ENCODE measurements around the gene ARHGEF4. TPM values are rescaled to one million over a fixed set of nuclear protein-coding genes. Genes with fewer than 3 reads are reported as not detected.
A peak's percentile ranks its signal among the peaks of the same experiment; 100 is the strongest.

Gene ARHGEF4
- total RNA-seq, 1 donor from 2014 or later: 12.1 TPM

GRCh38 chr2:130846686-130847375 lies 10.1 kb downstream of the ARHGEF4 start:
- DNase-seq (ENCODE audit: low spot score) (no peak), ATAC-seq (no peak)
- intact Hi-C loops (cut with DNase I): no loop called here

DNA sequence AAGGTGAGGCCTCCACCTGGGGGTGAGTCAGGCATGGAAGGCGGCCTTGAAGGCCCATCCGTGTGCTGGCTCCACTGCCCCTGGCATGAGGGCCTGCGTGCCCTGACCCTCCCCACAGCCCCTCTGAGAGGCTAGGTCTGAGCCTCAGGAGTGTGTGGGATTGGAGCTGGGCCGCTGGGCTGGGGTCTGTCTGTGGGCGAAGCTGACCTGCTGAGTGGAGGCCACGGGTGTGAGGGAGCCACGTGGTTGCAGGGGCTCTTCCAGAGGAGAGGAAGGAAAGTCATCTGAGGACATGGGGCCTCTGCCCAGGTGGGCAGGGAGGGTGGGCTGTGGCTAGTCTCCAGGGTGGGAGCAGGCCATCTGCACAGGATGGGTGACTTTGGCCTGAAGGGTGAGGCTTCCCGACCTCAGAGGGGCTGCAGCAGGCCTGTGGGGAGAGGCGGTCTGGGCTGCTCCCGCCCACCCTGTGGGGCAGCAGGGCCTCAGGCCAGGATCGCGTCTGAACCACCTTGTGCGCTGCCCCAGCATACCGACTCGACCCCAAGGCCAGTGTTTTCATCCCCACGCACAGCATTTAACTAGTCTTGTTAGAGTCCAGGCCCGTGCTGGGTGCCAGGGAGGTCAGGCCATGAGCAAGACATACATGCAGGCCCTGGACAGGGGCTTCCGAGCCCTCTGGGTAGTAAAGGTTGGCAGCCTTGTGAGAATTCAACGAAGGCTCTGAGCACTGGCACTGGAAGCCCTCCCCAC lies 11.2 kb downstream of the ARHGEF4 start:
- ATAC-seq (no peak), DNase-seq (ENCODE audit: low spot score) (no peak)
- intact Hi-C loops (cut with DNase I): no loop called here

GRCh38 chr2:130848526-130849210 lies 12.0 kb downstream of the ARHGEF4 start:
- ATAC-seq (no peak), DNase-seq (ENCODE audit: low spot score) (no peak)
- intact Hi-C loops (cut with DNase I): no loop called here

- ATAC-seq (no peak), DNase-seq (ENCODE audit: low spot score) (no peak)
- intact Hi-C loops (cut with DNase I): no loop called here
Observed at GRCh38 chr2:130849896-130850787, 13.4 kb downstream of the ARHGEF4 start.

GRCh38 chr2:130850788-130851623 lies 14.3 kb downstream of the ARHGEF4 start:
- DNase-seq (ENCODE audit: low spot score): no peak
- ATAC-seq: no peak
- intact Hi-C loops (cut with DNase I): no loop called here

- intact Hi-C loops (cut with DNase I): no loop called here
- ATAC-seq (no peak), DNase-seq (ENCODE audit: low spot score) (no peak)
Observed at GRCh38 chr2:130851624-130852382, 15.1 kb downstream of the ARHGEF4 start.

- intact Hi-C loops (cut with DNase I): no loop called here
- no peak for DNase-seq (ENCODE audit: low spot score)
- peak; percentile 9 for ATAC-seq
Observed at GRCh38 chr2:130852521-130853115, 15.9 kb downstream of the ARHGEF4 start.

DNA sequence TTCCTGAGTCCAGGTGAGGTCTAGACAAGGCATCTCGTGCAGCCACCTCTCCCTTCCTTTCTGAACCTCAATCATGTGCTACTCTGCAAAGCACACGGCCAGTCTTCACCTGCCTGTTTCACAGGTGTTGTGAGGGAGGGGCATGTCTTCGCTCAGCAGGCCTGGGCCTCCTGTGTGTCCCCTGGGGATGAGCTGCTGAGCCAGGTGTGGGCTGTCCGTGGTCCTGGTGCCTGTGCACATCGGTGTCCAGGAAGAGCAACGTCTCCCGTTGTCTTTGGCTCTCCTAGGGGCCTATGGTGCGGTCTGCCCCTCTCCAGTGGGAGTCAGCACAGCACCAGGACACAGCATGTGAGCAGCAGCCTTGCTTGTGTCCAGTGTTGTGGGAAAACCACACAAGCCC lies 16.7 kb downstream of the ARHGEF4 start:
- intact Hi-C loops (cut with DNase I): no loop called here
- ATAC-seq (no peak), DNase-seq (ENCODE audit: low spot score) (no peak)

DNA sequence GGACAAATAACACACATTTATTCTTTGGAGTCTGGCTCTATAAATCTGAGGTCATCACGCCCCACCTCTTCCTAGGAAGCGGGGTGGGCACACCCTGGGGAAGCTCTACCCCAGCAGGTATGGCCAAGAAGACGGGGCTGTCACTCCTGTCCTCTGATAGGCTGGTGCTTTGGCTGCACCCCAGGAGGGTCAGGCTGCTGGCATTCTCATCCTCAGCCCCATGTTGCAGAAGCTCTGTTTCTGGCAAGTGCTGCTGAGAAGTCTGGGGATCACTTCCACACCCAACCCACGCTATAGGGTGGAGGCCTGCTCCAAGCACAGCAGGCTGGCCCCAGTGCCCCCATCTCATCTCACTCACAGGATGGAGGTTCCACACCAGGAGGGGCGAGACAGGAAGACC lies 17.6 kb downstream of the ARHGEF4 start:
- DNase-seq (ENCODE audit: low spot score) (no peak), ATAC-seq (no peak)
- intact Hi-C loops (cut with DNase I): no loop called here

DNA sequence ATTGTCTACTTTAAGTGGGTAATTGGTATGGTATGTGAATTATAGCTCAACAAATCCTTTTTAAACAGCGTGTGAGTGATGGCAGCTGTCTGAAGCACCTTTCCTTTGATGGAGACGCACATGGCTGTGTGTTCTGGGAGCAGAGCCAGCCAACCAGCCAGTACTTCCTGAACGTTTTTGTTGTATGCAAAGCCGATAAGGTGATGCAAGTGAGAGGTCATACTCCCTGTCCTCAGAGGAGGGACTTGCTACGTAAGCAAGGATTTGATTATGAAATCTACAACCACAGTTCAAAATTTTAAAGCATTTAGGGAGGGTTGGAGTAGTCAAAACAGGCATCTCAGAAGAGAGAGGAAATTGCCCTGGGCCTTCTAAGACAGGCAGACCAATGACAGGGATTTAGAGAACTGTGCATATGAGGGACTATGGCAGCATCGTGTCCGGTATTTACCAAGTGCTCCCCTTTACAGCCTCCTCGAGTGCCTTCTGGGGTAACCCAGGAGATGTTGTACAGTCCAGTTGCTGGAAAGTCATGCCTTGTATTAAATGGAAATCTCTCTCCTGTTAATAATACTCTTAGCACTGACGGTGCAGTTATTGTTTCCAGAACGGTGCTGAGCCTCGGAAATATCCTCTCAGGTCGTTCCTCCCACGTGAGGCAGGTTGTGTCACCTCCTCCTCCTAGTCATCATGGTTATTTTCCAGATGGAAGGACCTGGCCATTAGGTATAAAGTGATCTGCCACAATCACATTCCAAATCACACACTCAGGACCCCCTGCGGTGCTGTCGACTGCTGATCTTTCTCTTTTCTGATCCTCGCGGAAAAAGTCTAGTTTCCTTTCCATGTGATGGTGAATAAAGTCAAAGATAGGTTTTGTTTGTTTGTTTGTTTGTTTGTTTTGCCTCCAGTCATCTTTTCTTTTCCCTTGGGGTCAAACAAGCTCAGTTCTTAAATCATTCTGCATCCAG lies 28.4 kb downstream of the ARHGEF4 start:
- ATAC-seq (peak; percentile 81), DNase-seq (ENCODE audit: low spot score) (peak; percentile 51)
- intact Hi-C loops (cut with DNase I): no loop called here

GRCh38 chr2:130869441-130870160 lies 32.9 kb downstream of the ARHGEF4 start:
- ATAC-seq (peak; percentile 6), DNase-seq (ENCODE audit: low spot score) (peak; percentile 49)
- intact Hi-C loops (cut with DNase I): loop anchor here (5.0 kb wide), 1 partner anchor 72 kb away; no protein-coding TSS in a partner anchor

GRCh38 chr2:130870161-130870485 lies 33.4 kb downstream of the ARHGEF4 start:
- intact Hi-C loops (cut with DNase I): loop anchor here (5.0 kb wide), 1 partner anchor 73 kb away; no protein-coding TSS in a partner anchor
- ATAC-seq: peak; percentile 9
- peak; percentile 40 for DNase-seq (ENCODE audit: low spot score)

DNA sequence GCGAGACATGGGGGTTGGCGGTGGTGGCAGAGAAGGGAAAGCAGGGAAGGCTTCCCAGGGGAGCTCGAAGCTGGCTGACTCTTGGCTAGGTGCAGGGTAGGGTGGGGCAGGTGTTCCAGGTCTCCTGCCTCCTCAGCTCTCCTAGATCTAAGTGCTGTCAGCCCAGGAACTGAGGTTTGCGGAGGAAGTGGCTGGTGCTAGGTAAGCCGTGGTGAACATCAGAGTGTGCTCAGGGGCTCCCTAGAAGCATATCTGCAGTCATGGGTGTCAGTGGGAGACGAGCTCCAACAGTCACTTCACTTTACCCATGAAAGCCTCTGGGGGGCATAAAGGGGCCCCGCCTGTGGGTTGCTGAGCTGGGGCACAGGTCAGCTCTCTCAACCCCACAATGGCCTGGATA lies 34.1 kb downstream of the ARHGEF4 start:
- intact Hi-C loops (cut with DNase I): loop anchor here (5.0 kb wide), 1 partner anchor 73 kb away; no protein-coding TSS in a partner anchor
- ATAC-seq: no peak
- DNase-seq (ENCODE audit: low spot score): no peak

- no peak for ATAC-seq
- intact Hi-C loops (cut with DNase I): loop anchor here (5.0 kb wide), 1 partner anchor 75 kb away; no protein-coding TSS in a partner anchor
- peak; percentile 54 for DNase-seq (ENCODE audit: low spot score)
Observed at GRCh38 chr2:130871843-130872740, 35.4 kb downstream of the ARHGEF4 start.

Measured in sciatic nerve (tissue), 2 donors.